Measurements from ENCODE around the gene SBK3.

DNA sequence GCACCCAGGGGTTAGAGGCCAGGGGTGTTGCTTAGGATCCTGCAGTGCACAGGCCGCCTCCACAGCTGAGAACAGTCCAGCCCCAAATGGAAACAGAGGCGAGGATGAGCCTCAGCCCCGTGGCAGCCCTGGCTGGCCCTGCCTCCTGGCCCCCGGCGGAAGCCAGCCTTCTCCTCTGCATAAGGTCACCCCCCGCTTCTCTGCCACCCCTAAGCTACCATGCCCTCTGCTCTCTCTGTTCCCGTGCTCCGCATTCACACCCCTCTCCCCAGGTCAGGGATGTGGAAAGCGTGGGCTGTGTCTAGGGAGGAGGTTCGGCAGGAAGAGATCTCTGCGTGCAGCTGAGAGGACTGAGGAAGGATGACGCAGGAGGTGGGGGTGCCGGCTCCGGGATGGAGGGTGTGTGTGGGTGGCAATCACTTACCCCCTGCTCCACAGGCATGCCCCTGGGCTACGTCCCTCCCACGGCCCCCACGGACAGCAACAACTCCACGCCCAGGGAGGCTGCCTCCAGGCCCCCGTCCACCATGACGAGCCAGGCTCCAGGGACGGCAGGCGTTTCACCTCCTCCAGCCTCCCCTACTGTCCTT is 51.1 kb downstream of the SBK3 start:
- TF ChIP-seq, protein P1, sequence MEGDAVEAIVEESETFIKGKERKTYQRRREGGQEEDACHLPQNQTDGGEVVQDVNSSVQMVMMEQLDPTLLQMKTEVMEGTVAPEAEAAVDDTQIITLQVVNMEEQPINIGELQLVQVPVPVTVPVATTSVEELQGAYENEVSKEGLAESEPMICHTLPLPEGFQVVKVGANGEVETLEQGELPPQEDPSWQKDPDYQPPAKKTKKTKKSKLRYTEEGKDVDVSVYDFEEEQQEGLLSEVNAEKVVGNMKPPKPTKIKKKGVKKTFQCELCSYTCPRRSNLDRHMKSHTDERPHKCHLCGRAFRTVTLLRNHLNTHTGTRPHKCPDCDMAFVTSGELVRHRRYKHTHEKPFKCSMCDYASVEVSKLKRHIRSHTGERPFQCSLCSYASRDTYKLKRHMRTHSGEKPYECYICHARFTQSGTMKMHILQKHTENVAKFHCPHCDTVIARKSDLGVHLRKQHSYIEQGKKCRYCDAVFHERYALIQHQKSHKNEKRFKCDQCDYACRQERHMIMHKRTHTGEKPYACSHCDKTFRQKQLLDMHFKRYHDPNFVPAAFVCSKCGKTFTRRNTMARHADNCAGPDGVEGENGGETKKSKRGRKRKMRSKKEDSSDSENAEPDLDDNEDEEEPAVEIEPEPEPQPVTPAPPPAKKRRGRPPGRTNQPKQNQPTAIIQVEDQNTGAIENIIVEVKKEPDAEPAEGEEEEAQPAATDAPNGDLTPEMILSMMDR (optimal IDR thresholded peaks at IDR 0.05 in 1 of 3, IDR thresholded peaks at IDR 0.05 in 1 of 3, conservative IDR thresholded peaks at IDR 0.05 in 1 of 3; ENCODE audit: extremely low read depth in 1 of 3, insufficient read depth in 2 of 3, low read length in 3 of 3), result no peak
- TF ChIP-seq EZH2 (IDR thresholded peaks at IDR 0.05; ENCODE audit: low read length), result no peak

All from keratinocyte (primary cell).